Measurements from ENCODE around the gene S1PR5.
"Not testable (repeated sequence)": the region's sequence is repeated elsewhere in the genome, so short reads cannot be mapped to it uniquely, and the experiment has no call there.

The S1PR5 gene, protein sequence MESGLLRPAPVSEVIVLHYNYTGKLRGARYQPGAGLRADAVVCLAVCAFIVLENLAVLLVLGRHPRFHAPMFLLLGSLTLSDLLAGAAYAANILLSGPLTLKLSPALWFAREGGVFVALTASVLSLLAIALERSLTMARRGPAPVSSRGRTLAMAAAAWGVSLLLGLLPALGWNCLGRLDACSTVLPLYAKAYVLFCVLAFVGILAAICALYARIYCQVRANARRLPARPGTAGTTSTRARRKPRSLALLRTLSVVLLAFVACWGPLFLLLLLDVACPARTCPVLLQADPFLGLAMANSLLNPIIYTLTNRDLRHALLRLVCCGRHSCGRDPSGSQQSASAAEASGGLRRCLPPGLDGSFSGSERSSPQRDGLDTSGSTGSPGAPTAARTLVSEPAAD

DNA sequence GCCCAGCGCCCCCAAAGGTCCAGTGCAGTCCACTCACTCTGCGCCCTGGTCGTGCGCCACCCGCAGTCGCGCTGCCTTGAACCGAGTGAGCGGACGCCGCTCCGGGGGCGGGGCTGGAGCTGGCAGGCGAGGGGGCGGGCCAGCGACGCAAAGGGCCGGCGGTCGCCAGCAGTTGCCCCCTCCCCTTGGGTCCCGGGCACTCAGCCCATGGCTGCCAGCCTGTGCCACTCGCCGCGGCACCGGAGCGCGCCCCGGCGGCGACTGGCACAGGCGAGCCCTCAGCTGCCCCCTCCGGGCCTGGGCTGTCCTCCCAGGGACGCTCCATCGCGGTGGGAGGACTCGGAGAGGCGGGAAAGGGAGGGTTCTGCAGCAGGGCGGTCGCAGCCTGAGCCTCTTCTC, at the start of gene S1PR5:
Gene S1PR5 (minus strand): TSS at position 87 of the 399 bp plus-strand sequence. CDS start 2,436 bp downstream, outside the sequence.
- no peak for DNase-seq

DNA sequence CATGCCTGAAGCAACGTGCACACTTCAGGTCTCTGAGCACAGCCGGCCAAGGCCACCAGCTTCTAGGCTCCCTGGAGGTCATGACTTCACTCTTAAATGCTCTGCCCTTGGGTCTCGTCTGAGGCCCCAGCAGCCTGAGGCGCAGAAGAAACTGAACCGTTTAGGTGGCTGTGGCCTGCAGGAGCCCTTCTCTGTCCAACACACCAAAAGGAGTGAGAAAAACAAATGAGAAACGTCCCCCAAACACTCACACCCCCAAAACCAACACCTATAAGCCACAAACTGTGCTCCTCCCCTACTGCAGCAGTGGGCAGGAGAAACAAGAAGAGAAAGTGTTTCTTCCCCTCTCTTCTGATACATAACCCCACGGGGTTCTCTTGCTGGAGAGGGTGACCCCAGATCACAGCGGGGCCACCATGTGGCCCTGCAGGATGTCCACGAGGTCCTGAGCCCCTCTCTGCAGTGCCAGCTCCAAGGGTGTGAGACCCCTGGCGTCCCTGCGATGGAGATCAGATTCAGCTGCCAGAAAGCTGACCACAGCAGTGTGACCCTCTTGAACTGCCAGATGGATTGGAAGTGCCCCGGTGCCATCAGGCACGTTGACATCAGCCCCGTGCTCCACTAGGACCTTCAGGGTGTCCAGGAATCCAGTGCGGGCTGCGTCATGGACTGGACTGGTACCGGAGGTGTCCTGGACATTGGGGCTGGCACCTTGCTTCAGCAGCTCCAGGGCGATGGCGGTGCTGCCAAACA, 49.6 kb upstream of the S1PR5 start:
- no peak for DNase-seq

DNA sequence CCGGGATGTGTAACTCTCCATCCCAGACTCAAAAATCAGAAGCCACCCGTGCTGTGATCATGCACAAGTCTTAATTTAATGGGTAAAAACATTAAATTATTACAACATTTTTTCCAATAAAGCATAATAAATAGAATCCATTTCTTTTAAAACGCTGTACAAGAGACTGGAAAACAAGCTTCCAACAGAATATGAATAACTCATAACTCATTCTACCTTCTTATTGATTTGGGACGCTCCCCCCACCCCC, 49.1 kb upstream of the S1PR5 start:
- no peak for DNase-seq

DNA sequence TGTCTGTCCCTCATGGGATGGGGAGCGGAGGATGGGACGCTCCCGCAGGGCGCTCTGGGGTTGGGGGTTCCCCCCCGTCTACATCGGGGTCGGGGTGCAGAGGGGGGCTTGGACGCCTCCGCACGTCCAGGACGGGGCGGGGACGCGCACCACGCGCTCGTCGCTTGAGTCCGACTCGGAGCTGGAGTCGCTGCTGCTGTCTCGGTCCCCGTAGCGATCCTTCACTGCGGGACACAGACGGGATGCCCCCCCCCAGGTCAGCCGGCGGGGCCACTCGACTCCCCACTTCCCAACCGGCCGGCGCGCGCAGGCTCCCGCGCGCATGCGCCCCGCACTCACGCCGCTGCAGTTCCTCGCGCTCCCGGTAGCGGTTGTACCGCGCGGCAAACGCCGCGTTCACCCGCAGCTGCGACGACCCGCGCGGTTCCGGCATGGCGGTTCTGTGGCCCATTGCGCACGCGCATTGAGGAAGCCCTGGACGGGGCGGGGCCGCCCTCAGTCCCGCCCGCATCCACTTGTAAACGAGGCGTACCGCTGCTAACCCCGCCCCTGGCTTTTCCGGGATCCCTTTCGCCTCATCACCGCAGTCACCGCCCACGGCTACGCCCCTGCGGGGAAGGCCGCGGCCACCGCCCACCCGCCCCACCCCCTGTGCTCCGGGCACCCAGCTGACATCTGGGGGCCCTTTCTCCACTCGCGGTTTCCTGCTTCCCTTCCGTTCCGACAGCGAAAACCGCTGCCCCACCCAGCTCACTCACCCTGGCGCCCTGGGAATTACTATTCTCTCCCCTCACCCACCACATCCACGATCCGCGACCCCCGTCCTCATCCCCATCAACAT, 48.5 kb upstream of the S1PR5 start, which contains the start of gene KRI1:
Gene KRI1 (minus strand): TSS at position 444 of the 841 bp plus-strand sequence. CDS start 11 bp downstream, at position 433.
- peak; percentile 96 for DNase-seq

DNA sequence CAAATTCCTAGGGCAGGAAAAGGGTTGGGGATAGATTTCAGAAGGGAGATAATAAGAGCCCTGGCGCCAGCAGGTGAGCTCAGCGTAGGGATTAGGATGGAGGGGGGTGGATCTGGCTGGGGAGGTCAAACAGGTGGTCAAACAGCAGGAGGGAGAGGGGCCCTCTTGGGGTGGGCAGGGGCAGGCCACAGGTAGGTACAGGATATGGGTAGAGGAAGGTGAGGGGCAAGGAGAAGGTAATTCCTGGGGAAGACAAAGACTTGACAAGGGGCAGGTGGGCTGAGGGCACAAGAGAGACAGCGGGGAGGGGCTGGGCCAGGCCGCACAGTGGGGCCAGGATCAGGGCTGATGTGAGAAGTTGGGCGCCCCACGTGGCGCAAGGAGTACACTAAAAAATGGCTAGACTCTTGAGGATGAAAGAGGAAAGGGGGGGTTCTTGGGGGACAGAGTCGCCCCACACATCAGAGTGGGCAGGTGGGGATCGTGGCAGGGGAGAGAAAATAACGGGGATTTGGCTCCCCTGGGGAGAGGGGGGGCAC, 47.9 kb upstream of the S1PR5 start:
- peak; percentile 30 for DNase-seq

DNA sequence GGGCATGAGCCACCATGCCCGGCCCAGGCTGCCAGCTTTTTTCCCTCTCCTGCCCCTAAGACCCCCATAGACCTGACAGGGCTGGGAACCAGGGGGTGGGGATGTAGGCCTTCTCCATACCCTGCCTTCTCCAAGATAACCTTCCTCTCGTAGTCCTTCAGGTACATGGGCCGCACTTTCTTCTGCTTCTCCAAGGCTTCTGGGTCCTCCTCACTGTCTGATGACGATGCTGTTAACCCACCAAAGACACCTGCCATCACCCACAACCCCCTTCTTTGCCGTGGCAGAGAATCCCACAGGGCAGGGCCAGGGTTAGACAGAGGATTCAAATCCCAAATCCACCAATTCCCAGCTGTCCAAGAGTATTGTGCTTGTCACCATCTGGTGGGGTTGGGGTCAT, 45.4 kb upstream of the S1PR5 start:
- no peak for DNase-seq

DNA sequence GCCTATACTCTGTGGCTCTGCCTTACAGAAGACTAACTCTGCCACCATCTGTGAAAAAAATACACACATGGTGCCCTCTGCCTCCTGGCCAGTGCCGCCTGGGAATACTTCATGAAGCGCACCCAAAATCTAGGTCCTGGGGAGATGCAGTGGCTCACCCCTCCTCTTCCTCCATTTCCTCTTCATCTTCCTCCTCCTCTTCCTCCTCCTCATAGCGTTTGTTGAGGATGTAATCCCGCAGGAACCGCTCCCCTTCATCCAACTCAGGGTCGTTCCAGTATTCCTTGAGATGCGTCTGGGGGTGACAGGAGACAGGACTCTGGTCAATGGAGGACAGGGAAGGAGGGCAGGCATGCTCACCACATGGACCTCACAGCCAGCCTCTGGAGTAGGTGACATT, 42.9 kb upstream of the S1PR5 start:
- DNase-seq = no peak

DNA sequence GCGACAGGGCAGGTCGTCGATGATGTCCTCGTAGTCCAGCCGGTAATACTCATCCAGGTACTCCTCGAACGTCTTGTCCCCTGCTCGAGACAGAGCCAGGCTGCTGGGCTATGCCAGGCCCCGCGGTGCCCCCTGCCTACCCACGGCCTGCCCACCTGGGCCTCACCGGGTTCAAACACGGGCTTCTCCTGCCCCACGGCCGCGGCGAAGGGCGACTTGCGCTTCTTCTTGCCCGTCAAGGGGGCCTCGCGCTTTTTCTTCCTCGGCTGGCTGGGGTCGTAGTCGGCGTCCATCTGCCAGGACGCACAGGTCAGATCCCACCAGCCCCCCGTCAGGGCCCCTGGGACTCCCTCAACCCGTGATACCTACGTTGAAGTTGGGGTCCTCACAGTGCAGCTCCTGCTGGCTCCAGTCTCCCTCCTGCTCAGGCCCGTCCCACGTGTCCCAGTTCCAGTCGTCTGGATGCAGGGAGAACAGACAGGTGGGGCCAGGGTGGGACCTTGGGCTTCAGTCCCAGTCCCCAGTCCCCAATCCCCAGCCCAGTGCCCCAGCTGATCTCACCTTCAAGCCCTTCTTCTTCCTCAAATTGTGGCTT, 40.5 kb upstream of the S1PR5 start:
- no peak for DNase-seq

DNA sequence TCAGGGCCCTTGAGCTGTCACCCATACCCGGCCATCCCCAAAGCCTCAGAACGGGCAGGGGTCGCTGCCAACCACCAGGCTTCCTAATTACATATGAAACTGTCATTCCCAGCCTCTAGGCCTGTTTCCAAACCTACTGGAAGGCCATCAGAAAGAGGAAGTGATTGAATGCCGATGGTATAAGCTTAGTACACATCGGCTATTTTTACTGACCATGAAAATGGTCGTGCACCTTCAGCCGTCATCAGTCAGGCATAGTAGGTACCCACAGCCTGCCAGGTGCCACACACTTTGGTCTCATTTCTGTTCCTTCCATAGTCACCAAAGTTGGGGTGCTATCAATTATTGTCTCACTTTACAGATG, 38.3 kb upstream of the S1PR5 start:
- no peak for DNase-seq

DNA sequence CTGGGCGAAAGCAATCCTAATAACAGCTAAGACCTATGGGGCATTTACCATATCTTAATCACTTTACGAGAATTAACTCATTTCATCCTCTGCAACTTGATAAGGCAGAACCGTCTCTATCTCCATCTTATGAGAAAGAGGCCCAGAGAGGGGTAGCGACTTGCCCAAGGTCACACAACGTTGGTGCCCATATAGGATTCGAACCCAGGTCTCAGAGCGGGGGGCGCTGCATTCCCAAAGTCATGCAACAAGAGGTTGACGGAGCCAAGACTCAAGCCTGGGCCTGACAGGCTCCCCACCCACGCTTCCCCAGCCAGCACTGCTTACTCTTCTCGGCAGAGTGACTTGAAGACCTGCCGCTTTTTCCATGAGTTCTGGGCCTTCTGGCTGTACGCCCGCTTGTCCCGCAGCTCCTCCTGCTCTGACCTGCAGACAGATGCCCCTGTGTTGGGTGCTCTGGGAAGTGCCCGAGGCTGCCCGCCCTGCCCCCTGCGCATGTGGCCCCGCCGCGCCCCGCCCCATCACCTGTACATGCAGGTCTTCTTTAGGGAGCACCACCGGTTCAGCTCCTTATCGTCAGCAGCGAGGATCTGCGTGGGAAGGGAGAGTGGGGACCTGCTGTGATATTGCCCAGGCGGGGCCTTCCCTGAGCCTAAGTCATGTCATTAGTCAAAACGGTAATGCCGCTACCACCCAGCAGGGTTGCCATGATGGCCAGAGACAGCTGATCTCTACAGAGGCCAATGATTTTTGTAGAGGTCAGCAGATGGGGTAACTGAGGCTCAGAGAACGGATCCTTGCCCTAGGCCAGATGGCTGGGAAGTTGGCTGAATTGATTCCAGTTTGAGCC, 37.7 kb upstream of the S1PR5 start:
- DNase-seq = no peak

DNA sequence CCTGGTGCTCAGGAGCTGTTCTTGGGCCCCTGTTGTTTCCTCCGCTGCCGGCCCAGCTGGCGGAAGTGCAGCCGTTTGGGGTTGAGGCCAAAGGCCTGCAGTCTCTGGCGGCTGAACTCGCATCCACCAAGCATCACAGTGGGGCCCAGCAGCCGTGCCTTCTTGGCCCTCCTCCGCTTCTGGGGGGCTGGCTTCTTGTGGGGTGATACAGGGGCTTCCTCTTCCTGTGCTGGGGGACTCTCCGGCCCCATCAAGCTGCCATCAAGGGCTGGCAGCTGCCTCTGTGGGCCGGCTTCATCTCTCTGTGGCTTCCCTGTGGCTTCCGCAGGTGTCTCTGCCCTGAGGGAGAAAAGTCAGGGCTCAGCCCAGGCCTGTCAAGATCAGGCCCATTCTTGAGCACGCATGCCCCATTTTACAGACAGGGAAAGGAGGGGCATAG, 36.7 kb upstream of the S1PR5 start:
- no peak for DNase-seq

DNA sequence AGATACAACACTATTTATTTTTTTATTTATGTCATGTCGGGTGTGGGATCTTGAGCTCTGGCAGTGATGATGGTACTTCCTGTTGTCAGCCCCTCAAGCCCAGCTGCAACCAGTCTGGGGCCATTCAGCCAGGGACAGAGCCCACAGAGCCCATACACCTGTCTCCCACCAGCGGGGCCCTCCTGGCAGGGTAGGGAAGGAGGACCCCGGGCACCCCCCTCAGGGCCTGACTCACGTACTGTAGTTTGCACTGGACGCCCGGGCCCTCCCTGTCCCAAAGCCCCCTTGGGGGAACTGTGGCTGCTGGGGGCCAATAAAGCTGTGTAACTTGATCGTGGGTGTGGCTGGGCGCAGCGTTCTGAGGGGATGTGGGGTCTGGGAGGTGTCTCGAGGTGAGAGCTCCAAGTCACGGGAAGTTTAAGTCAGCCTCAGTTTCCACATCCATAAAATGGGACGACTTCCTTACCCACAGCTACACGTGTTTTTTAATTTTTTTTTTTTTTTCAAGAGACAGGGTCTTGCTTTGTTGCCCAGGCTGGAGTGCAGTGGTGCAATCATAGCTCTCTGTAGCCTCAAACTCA, 35.9 kb upstream of the S1PR5 start:
- no peak for DNase-seq

DNA sequence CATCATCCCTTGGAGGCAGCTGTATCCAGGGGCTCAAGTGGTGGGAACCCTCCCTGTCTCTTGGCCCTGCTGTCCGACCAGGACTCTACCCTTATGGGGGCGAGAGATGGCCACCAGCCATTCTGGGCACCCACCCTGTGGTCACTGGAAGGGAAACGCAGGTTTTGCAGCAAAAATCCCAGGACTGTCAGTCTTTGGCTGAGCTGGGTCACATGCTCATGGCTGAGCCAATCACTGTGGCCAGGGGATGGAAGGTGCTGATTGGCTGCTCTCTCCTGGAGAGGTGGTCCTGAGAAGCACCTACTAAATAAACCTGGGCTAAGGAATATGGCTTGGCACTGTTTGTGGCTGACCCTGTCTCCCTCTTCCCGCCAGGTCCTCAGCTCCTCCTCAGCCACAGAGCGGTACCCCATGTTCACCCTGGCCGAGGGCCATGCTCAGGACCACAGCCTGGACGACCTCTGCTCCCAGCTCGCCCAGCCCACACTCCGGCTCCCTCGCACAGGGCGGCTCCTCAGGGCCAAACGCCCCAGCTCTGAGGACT, 35.3 kb upstream of the S1PR5 start:
- DNase-seq = no peak

DNA sequence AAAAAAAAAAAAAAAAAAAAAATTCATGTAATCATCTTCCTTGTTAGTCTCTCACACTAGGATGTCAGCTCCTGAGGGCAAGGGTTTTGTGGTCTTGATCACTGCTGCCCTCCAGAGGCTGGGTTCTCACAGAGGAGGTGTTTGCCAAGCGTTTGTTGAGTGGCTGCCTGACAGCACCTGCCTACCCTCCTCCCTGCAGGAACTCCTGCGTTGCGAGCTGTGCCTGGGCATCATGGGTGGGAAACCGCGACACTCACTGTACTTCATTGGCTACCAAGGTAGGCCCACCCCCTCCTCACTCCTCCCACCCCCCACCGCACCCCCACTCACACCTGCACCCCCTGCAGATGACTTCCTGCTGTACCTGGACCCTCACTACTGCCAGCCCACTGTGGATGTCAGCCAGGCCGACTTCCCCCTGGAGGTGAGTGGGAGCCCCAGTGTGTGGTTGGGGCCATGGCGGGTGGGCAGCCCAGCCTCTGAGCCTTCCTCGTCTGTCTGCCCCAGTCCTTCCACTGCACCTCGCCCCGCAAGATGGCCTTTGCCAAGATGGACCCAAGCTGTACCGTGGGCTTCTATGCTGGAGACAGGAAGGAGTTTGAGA, 34.6 kb upstream of the S1PR5 start:
- DNase-seq = no peak

DNA sequence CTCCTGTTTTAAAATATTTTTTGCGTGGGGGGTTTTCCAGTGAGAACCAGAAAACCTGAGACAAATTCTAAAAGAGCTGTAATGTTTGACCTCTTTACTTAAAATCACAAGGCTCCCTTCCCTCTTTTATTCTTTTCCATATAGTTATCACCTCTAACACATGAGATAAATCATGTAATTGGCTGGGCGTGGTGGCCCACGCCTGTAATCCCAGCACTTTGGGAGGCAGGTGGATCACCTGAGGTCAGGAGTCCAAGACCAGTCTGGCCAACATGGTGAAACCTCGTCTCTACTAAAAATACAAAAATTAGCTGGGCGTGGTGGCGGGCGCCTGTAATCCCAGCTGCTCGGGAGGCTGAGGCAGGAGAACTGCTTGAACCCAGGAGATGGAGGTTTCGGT, 33.8 kb upstream of the S1PR5 start:
- not testable (repeated sequence) for DNase-seq

DNA sequence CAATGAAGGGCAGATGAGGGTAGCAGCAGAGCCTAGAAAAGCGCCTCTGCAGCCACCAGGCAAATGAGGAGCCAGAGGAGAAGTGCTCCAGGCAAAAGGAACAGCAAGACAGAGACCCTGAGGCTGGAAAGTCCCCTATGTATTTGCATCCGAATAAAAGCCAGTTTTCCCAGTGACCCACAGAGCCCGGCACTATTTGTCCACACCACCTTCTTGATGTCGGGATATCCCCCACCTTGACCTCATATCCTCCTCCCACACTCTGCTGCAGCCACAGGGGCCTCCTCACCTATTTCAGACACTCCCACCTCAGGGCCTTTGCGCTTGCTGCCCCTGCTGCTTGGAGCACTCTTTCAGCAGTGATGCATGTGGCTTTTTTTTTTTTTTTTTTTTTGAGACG, 33.1 kb upstream of the S1PR5 start:
- DNase-seq = no peak

DNA sequence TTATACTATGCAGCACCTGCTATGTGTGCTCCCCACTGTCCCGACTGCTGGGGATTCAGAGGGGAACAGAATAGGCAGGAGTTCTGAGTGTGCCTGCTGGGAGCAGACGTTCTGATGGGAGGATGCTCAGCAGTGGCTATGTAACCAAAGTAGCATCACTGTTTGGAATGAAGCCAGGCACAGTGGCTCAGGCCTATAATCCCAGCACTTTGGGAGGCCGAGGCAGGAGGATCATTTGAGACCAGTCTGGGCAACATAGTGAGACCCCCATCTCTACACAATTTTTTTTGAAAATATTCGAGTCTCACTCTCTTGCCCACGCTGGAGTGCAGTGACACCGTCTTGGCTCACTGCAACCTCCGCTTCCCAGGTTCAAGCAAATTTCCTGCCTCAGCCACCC, 32.5 kb upstream of the S1PR5 start:
- no peak for DNase-seq

DNA sequence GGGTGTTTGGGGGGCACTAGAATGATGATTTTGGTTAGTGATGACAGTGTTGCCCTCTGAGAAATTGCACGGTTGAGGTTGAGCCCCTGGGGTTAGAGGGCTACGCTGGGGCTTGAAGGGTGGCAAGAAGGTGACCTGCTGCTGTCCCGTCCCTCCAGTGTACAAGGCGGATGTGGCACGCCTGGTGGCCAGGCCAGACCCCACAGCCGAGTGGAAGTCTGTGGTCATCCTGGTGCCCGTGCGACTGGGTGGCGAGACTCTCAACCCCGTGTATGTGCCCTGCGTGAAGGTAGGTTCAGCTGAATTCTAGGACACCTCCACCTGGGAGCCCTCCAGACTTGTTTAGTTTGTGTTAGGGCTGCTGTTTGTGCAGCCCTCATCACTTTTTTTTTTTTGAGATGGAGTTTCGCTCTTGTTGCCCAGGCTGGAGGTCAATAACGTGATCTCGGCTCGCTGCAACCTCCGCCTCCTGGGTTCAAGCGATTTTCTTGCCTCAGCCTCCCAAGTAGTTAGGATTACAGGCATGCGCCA, 31.6 kb upstream of the S1PR5 start:
- DNase-seq = no peak

DNA sequence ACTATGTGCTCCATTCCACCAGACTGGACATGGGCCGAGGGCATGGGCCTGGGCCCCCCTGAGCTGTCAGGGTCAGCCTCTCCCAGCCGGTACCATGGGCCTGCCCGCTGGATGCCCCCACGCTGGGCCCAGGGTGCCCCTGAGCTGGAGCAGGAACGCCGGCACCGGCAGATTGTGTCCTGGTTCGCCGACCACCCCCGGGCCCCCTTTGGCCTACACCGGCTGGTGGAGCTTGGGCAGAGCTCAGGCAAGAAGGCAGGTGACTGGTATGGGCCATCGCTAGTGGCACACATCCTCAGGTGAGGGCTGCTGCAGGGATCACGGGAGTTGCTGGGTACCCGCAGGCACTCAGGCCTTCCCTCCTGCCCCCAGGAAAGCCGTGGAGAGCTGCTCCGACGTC, 29.6 kb upstream of the S1PR5 start:
- no peak for DNase-seq

DNA sequence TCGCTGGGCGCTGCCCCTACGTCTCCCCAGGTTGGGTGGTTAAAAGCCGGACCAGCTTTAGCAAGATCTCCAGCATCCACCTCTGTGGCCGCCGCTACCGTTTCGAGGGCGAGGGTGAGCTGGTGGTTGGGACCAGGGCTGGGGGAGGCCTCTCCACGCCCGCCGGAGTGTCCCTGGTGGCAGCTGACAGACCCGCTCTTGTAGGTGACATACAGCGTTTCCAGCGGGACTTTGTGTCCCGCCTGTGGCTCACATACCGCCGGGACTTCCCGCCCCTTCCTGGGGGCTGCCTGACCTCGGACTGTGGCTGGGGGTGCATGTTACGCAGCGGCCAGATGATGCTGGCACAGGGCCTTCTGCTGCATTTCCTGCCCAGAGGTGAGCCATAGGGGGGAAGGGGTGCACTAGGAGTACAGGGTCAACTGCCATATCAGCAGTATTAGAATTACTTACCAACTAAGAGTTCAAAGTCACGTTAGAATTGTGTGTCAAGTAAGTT, 27.6 kb upstream of the S1PR5 start:
- DNase-seq = no peak
